Right lobe of liver (tissue), 4 donors: ENCODE results near the gene PCYT1A.
"Not testable (repeated sequence)": the region's sequence is repeated elsewhere in the genome, so short reads cannot be mapped to it uniquely, and the experiment has no call there.

ENCODE experiments used
- CTCF ChIP-seq, 4 donors: fragments of 200-600 bp in 3 of 4; fragments of 450-650 bp in 1 of 4; IDR thresholded peaks; one replicate each; pipeline versions ENCODE4 v1.5.1 to v1.8.0; 2016 to 2022; ENCODE audit warnings: antibody characterized with exemption in 4 of 4, mild to moderate bottlenecking in 2 of 4
- POLR2A ChIP-seq: fragments of 450-650 bp; IDR thresholded peaks from one replicate; pipeline ENCODE4 v1.6.1; 2017; ENCODE audit warnings: antibody characterized with exemption, mild to moderate bottlenecking
- donor health status: DM: no; HTN: no; CAD: no.
- donor health status: DM: no; HTN: no; CAD: no.
- donor health status: DM: no; HTN: yes; CAD: no.

DNA sequence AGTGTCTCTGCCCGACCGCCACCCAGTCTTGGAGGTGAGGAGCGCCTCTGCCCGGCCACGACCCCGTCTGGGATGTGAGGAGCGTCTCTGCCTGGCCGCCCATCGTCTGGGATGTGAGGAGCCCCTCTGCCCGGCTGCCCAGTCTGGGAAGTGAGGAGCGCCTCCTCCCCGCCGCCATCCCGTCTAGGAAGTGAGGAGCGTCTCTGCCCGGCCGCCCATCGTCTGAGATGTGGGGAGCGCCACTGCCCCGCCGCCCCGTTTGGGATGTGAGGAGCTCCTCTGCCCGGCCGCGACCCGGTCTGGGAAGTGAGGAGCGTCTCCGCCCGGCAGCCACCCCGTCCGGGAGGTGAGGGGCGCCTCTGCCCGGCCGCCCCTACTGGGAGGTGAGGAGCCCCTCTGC, 43.4 kb downstream of the PCYT1A start:
- not testable (repeated sequence) for TF ChIP-seq CTCF (IDR thresholded peaks at IDR 0.05); POLR2A
